ENCODE measurements around the gene DUSP16.
"Not testable (repeated sequence)": the region's sequence is repeated elsewhere in the genome, so short reads cannot be mapped to it uniquely, and the experiment has no call there.

Gene DUSP16

GRCh38 chr12:12546314-12546772 is 16.3 kb downstream of the DUSP16 start:
- DNase-seq (ENCODE audit: low spot score) = no peak

- no peak for DNase-seq (ENCODE audit: low spot score)
These were observed 18.7 kb downstream of the DUSP16 start for GRCh38 chr12:12543959-12544358.

GRCh38 chr12:12542964-12543363 is 19.7 kb downstream of the DUSP16 start:
- DNase-seq (ENCODE audit: low spot score) = no peak

GRCh38 chr12:12542286-12542685 is 20.4 kb downstream of the DUSP16 start:
- DNase-seq (ENCODE audit: low spot score) = no peak

- DNase-seq (ENCODE audit: low spot score) = no peak
These were observed 20.9 kb downstream of the DUSP16 start for GRCh38 chr12:12541782-12542181.

- DNase-seq (ENCODE audit: low spot score) = no peak
These were observed 22.2 kb downstream of the DUSP16 start for GRCh38 chr12:12540261-12541013.

- DNase-seq (ENCODE audit: low spot score) = no peak
These were observed 23.4 kb downstream of the DUSP16 start for GRCh38 chr12:12539028-12539810.

GRCh38 chr12:12538535-12538934 is 24.1 kb downstream of the DUSP16 start:
- DNase-seq (ENCODE audit: low spot score) = no peak

- no peak for DNase-seq (ENCODE audit: low spot score)
These were observed 25.2 kb downstream of the DUSP16 start for GRCh38 chr12:12537421-12537820.

GRCh38 chr12:12534975-12535374 is 27.7 kb downstream of the DUSP16 start:
- DNase-seq (ENCODE audit: low spot score) = no peak

GRCh38 chr12:12534166-12534866 is 28.3 kb downstream of the DUSP16 start:
- DNase-seq (ENCODE audit: low spot score) = no peak

GRCh38 chr12:12533238-12533829 is 29.3 kb downstream of the DUSP16 start:
- no peak for DNase-seq (ENCODE audit: low spot score)

- DNase-seq (ENCODE audit: low spot score) = no peak
These were observed 31.5 kb downstream of the DUSP16 start for GRCh38 chr12:12531194-12531593.

GRCh38 chr12:12529783-12530421 is 32.8 kb downstream of the DUSP16 start:
- DNase-seq (ENCODE audit: low spot score) = no peak

- no peak for DNase-seq (ENCODE audit: low spot score)
These were observed 34.0 kb downstream of the DUSP16 start for GRCh38 chr12:12528361-12529270.

GRCh38 chr12:12527820-12528296 is 34.8 kb downstream of the DUSP16 start:
- DNase-seq (ENCODE audit: low spot score) = no peak

GRCh38 chr12:12524128-12524527 is 38.5 kb downstream of the DUSP16 start:
- no peak for DNase-seq (ENCODE audit: low spot score)

- DNase-seq (ENCODE audit: low spot score) = no peak
These were observed 39.4 kb downstream of the DUSP16 start for GRCh38 chr12:12523229-12523628.

GRCh38 chr12:12522657-12523056 is 40.0 kb downstream of the DUSP16 start:
- DNase-seq (ENCODE audit: low spot score) = not testable (repeated sequence)

- no peak for DNase-seq (ENCODE audit: low spot score)
These were observed 40.8 kb downstream of the DUSP16 start for GRCh38 chr12:12521888-12522287.
